ENCODE data around the gene SMCO1.
"Not testable (repeated sequence)": the region's sequence is repeated elsewhere in the genome, so short reads cannot be mapped to it uniquely, and the experiment has no call there.

Gene SMCO1
- total RNA-seq = 0 reads per million in 4 experiments

GRCh38 chr3:196514913-196515621, at the start of gene SMCO1:
Gene SMCO1, minus strand, starts transcription at chr3:196515346. Its CDS starts 137 bp downstream, at chr3:196515209.
- no peak for DNase-seq

GRCh38 chr3:196563721-196564225, 48.6 kb upstream of the SMCO1 start:
- DNase-seq = no peak

GRCh38 chr3:196559826-196560225, 44.7 kb upstream of the SMCO1 start:
- DNase-seq = no peak

- DNase-seq = no peak
Observed at GRCh38 chr3:196558476-196558875, 43.3 kb upstream of the SMCO1 start.

GRCh38 chr3:196557236-196557635, 42.1 kb upstream of the SMCO1 start:
- DNase-seq = no peak

GRCh38 chr3:196555295-196555694, 40.1 kb upstream of the SMCO1 start:
- no peak for DNase-seq

GRCh38 chr3:196554205-196554604, 39.1 kb upstream of the SMCO1 start:
- no peak for DNase-seq

GRCh38 chr3:196553551-196553950, 38.4 kb upstream of the SMCO1 start:
- no peak for DNase-seq

- no peak for DNase-seq
Observed at GRCh38 chr3:196552253-196552652, 37.1 kb upstream of the SMCO1 start.

- DNase-seq = not testable (repeated sequence)
Observed at GRCh38 chr3:196550172-196550571, 35.0 kb upstream of the SMCO1 start.

GRCh38 chr3:196549312-196549711, 34.2 kb upstream of the SMCO1 start:
- not testable (repeated sequence) for DNase-seq

GRCh38 chr3:196547067-196547466, 31.9 kb upstream of the SMCO1 start:
- DNase-seq = no peak

GRCh38 chr3:196546537-196546936, 31.4 kb upstream of the SMCO1 start:
- no peak for DNase-seq

- no peak for DNase-seq
Observed at GRCh38 chr3:196544491-196544992, 29.4 kb upstream of the SMCO1 start.

- DNase-seq = no peak
Observed at GRCh38 chr3:196541684-196542445, 26.7 kb upstream of the SMCO1 start.

- peak; percentile 57 for DNase-seq
Observed at GRCh38 chr3:196537319-196537984, 22.3 kb upstream of the SMCO1 start.

- no peak for DNase-seq
Observed at GRCh38 chr3:196533260-196533681, 18.1 kb upstream of the SMCO1 start.

GRCh38 chr3:196531418-196531817, 16.3 kb upstream of the SMCO1 start:
- DNase-seq = no peak

GRCh38 chr3:196528639-196529233, 13.6 kb upstream of the SMCO1 start:
- DNase-seq = peak; percentile 51

GRCh38 chr3:196525141-196525540, 10.0 kb upstream of the SMCO1 start:
- no peak for DNase-seq

GRCh38 chr3:196524527-196524926, 9.4 kb upstream of the SMCO1 start:
- DNase-seq = no peak

GRCh38 chr3:196523841-196524240, 8.7 kb upstream of the SMCO1 start:
- DNase-seq = no peak

- DNase-seq = not testable (repeated sequence)
Observed at GRCh38 chr3:196521291-196521690, 6.1 kb upstream of the SMCO1 start.
